SW480 (cell line): Measurements from ENCODE around the gene ZFPL1.
A peak's percentile ranks its signal among the peaks of the same experiment; 100 is the strongest.

Experiments used
- DNase-seq: peaks from one replicate; pipeline ENCODE4 v3.0.0-alpha.2; 2016; ENCODE audit warnings: low spot score

Gene ZFPL1

GRCh38 chr11:65083834-65084597 lies at the start of gene ZFPL1, which contains the start of gene CDCA5:
TSS of gene ZFPL1 (plus strand) at chr11:65084222. CDS start at chr11:65084699, 477 bp downstream.
TSS of gene CDCA5 (minus strand) at chr11:65084040. CDS start at chr11:65083978, 62 bp downstream.
- peak; percentile 97 for DNase-seq

- DNase-seq: no peak
These were observed 49.6 kb upstream of the ZFPL1 start for GRCh38 chr11:65034423-65034822.

GRCh38 chr11:65035579-65035978 lies 48.4 kb upstream of the ZFPL1 start:
- no peak for DNase-seq

- DNase-seq: no peak
These were observed 47.1 kb upstream of the ZFPL1 start for GRCh38 chr11:65036931-65037330.

- DNase-seq: no peak
These were observed 43.5 kb upstream of the ZFPL1 start for GRCh38 chr11:65040520-65040846.

GRCh38 chr11:65040847-65041622 lies 43.0 kb upstream of the ZFPL1 start, which contains the start of gene SAC3D1:
TSS of gene SAC3D1 (plus strand) at chr11:65041210. CDS start at chr11:65041293, 83 bp downstream.
- peak; percentile 98 for DNase-seq

GRCh38 chr11:65042891-65043290 lies 41.1 kb upstream of the ZFPL1 start:
- no peak for DNase-seq

- no peak for DNase-seq
These were observed 40.0 kb upstream of the ZFPL1 start for GRCh38 chr11:65043881-65044501.

- DNase-seq: no peak
These were observed 39.0 kb upstream of the ZFPL1 start for GRCh38 chr11:65045061-65045460.

- DNase-seq: no peak
These were observed 38.3 kb upstream of the ZFPL1 start for GRCh38 chr11:65045728-65046127.

GRCh38 chr11:65047581-65048422 lies 36.2 kb upstream of the ZFPL1 start:
- no peak for DNase-seq

- no peak for DNase-seq
These were observed 32.6 kb upstream of the ZFPL1 start for GRCh38 chr11:65051398-65051858.

GRCh38 chr11:65053827-65054508 lies 30.1 kb upstream of the ZFPL1 start:
- no peak for DNase-seq

GRCh38 chr11:65055538-65055937 lies 28.5 kb upstream of the ZFPL1 start:
- DNase-seq: no peak

GRCh38 chr11:65056999-65057398 lies 27.0 kb upstream of the ZFPL1 start:
- DNase-seq: no peak

- no peak for DNase-seq
These were observed 26.5 kb upstream of the ZFPL1 start for GRCh38 chr11:65057526-65057925.

- no peak for DNase-seq
These were observed 26.0 kb upstream of the ZFPL1 start for GRCh38 chr11:65058012-65058411.

GRCh38 chr11:65058419-65059054 lies 25.5 kb upstream of the ZFPL1 start, which contains the start of gene NAALADL1:
TSS of gene NAALADL1 (minus strand) at chr11:65058553. CDS start at chr11:65058521, 32 bp downstream.
- DNase-seq: peak; percentile 39

GRCh38 chr11:65059523-65059922 lies 24.5 kb upstream of the ZFPL1 start:
- DNase-seq: no peak
